WTC11 (cell line): Measurements from ENCODE around the gene GPR153. TPM values are rescaled to one million over a fixed set of nuclear protein-coding genes. Genes with fewer than 3 reads are reported as not detected.
A peak's percentile ranks its signal among the peaks of the same experiment; 100 is the strongest.

Experiments
- ATAC-seq: fragments of 200-7000 bp; cut with Tn5 transposase; 2 replicates; pipeline ENCODE4 v1.10.0; 2021; ENCODE audit warnings: mild to moderate bottlenecking, moderate library complexity
- CTCF ChIA-PET: fragments of 300-600 bp; sonication (Branson Sonifier 250); formaldehyde crosslinking; loops from one replicate; lab custom pipeline; 2021; ENCODE audit warnings: antibody characterized with exemption; lab: Charles Lee
- POLR2A ChIA-PET: fragments of 350-600 bp; sonication (Branson Sonifier 250); formaldehyde crosslinking; loops from one replicate; lab custom pipeline; 2021; ENCODE audit warnings: antibody characterized with exemption; lab: Charles Lee
- DNase-seq: peaks from one replicate; pipeline ENCODE4 v3.0.0; 2021; ENCODE audit warnings: low spot score
- H3K27ac Mint-ChIP-seq: 2 replicates; pipeline ENCODE4 v1.8.0; 2021; ENCODE audit warnings: mixed read lengths
- H3K27me3 Mint-ChIP-seq: 2 replicates; pipeline ENCODE4 v1.8.0; 2021; ENCODE audit warnings: low read depth, mild to moderate bottlenecking, moderate library complexity, mixed read lengths
- H3K36me3 Mint-ChIP-seq: 2 replicates; pipeline ENCODE4 v1.8.0; 2021; ENCODE audit warnings: mixed read lengths
- H3K4me1 Mint-ChIP-seq: 2 replicates; pipeline ENCODE4 v1.8.0; 2022; ENCODE audit warnings: mixed read lengths
- H3K4me3 Mint-ChIP-seq: 2 replicates; pipeline ENCODE4 v1.8.0; 2021; ENCODE audit warnings: mild to moderate bottlenecking, moderate library complexity, mixed read lengths
- H3K9me3 Mint-ChIP-seq: 2 replicates; pipeline ENCODE4 v1.8.0; 2021; ENCODE audit warnings: mixed read lengths
- CDX4 ChIP-seq: fragments of 250-450 bp; sonication (Bioruptor Pico); IDR thresholded peaks from 2 replicates; pipeline ENCODE4 v1.9.0; 2021; ENCODE audit warnings: moderate library complexity, mild to moderate bottlenecking, inconsistent platforms, borderline replicate concordance
- E2F1 ChIP-seq: sonication (generic); formaldehyde crosslinking; IDR thresholded peaks from 2 replicates; pipeline ENCODE4 v1.8.0; 2022; ENCODE audit warnings: mild to moderate bottlenecking, missing genetic modification reagents
- IRF1 ChIP-seq: sonication (generic); formaldehyde crosslinking; IDR thresholded peaks from 2 replicates; pipeline ENCODE4 v1.8.0; 2023; ENCODE audit warnings: missing genetic modification reagents
- NR1H2 ChIP-seq: sonication (generic); formaldehyde crosslinking; IDR thresholded peaks from 2 replicates; pipeline ENCODE4 v1.9.0; 2021; ENCODE audit warnings: mild to moderate bottlenecking, moderate library complexity, missing genetic modification reagents
- ZBTB21 ChIP-seq: sonication (generic); formaldehyde crosslinking; IDR thresholded peaks from 2 replicates; pipeline ENCODE4 v1.8.1; 2023; ENCODE audit warnings: mild to moderate bottlenecking, missing genetic modification reagents, borderline replicate concordance
- ZNF281 ChIP-seq: sonication (generic); formaldehyde crosslinking; IDR thresholded peaks from 2 replicates; pipeline ENCODE4 v1.8.0; 2023; ENCODE audit warnings: mild to moderate bottlenecking, missing genetic modification reagents
- ZNF512 ChIP-seq: sonication (generic); formaldehyde crosslinking; IDR thresholded peaks from 2 replicates; pipeline ENCODE4 v1.8.1; 2022; ENCODE audit warnings: missing genetic modification reagents, borderline replicate concordance
- ZNF532 ChIP-seq: fragments of 250-450 bp; sonication (Bioruptor Pico); IDR thresholded peaks from 2 replicates; pipeline ENCODE4 v1.9.0; 2021; ENCODE audit warnings: mild to moderate bottlenecking, borderline replicate concordance
- total RNA-seq: library from RNA; stranded (reverse); gene quantifications from 3 replicates; pipeline ENCODE4 v1.2.3, GENCODE V29; 2021

GPR153 gene
- total RNA-seq, 1 experiment from 2014 or later: 13.4 TPM

- peak; percentile 54; the same call in 1 of the 2 replicates for TF ChIP-seq ZNF512 (CRISPR knock-in tag)
- 0 out of 2 replicates have a peak, but pooled peaks have one; percentile 73 for TF ChIP-seq NR1H2
- no peak for TF ChIP-seq ZNF532 (CRISPR knock-in tag)
- TF ChIP-seq CDX4 (CRISPR knock-in tag): no peak
- TF ChIP-seq E2F1 (CRISPR knock-in tag): peak; percentile 92
- TF ChIP-seq ZNF281: peak; percentile 96
Measured at GRCh38 chr1:6245086-6245868, 15.6 kb downstream of the GPR153 start (continued).

- Mint-ChIP-seq H3K9me3 (no peaks in the 10 kb centered on the region), H3K4me1 (peaks cover 39% of the 10 kb centered on the region), H3K27ac (no peak overlapping the region), H3K4me3 (peak overlapping the region; percentile 77), H3K27me3 (peaks cover 33% of the 10 kb centered on the region), H3K36me3 (no peaks in the 10 kb centered on the region)
- CTCF ChIA-PET: interaction anchor here (0.6 to 21.4 kb wide), 24 partner anchors 9 to 276 kb away, joined by 3 to 489 read pairs (median 7); partner anchors contain the start of genes ESPN, GPR153, HES2 and ICMT
- DNase-seq: no peak
- POLR2A ChIA-PET: interaction anchor here (0.6 to 1.1 kb wide), 4 partner anchors 10 to 176 kb away, joined by 3 read pairs; partner anchors contain the start of gene HES2
- no peak for TF ChIP-seq ZBTB21 (CRISPR knock-in tag)
- TF ChIP-seq IRF1 (CRISPR knock-in tag): 0 out of 2 replicates have a peak, but pooled peaks have one; percentile 6
- ATAC-seq: no peak
Measured at GRCh38 chr1:6244401-6245049, 16.4 kb downstream of the GPR153 start.
